ENCODE results near the gene DOCK1. TPM values are rescaled to one million over a fixed set of nuclear protein-coding genes. Genes with fewer than 3 reads are reported as not detected.

Gene DOCK1
- total and polyA plus RNA-seq, 4 donors = 10.9 to 82.6 (median 43.3) TPM

GRCh38 chr10:127068485-127068884 is 163.3 kb downstream of the DOCK1 start:
- Histone ChIP-seq H3K4me3 (ENCODE audit: low read length in 2 of 2) (no peak overlapping the region), H3K27me3 (ENCODE audit: control insufficient read depth in 1 of 2, insufficient read depth in 2 of 2, low read length in 1 of 2) (no peaks in the 10 kb centered on the region), H3K36me3 (ENCODE audit: control insufficient read depth in 1 of 2, insufficient read depth in 2 of 2, low read length in 1 of 2) (peaks cover 6 to 10% of the 10 kb centered on the region in 2 donors), H3K27ac (ENCODE audit: low read depth in 1 of 2, low read length in 2 of 2) (no peak overlapping the region), H3K4me1 (ENCODE audit: control insufficient read depth in 1 of 2, insufficient read depth in 2 of 2, low read length in 2 of 2) (no peaks in the 10 kb centered on the region), H3K9me3 (ENCODE audit: control insufficient read depth, low read length) (no peaks in the 10 kb centered on the region)
- no peak for DNase-seq
- ATAC-seq (ENCODE audit: low FRiP score) = no peak
- intact Hi-C loops (cut with DNase I) = no loop called here

GRCh38 chr10:127069436-127069835 is 164.2 kb downstream of the DOCK1 start:
- DNase-seq (no peak), ATAC-seq (ENCODE audit: low FRiP score) (no peak)
- Histone ChIP-seq H3K4me1 (ENCODE audit: control insufficient read depth in 1 of 2, insufficient read depth in 2 of 2, low read length in 2 of 2) (no peaks in the 10 kb centered on the region), H3K27ac (ENCODE audit: low read depth in 1 of 2, low read length in 2 of 2) (no peak overlapping the region), H3K4me3 (ENCODE audit: low read length in 2 of 2) (no peak overlapping the region), H3K27me3 (ENCODE audit: control insufficient read depth in 1 of 2, insufficient read depth in 2 of 2, low read length in 1 of 2) (no peaks in the 10 kb centered on the region), H3K36me3 (ENCODE audit: control insufficient read depth in 1 of 2, insufficient read depth in 2 of 2, low read length in 1 of 2) (peaks cover 6% of the 10 kb centered on the region in 2 donors), H3K9me3 (ENCODE audit: control insufficient read depth, low read length) (no peaks in the 10 kb centered on the region)
- intact Hi-C loops (cut with DNase I) = no loop called here
- WGBS, 2 donors = 87 to 91% methylated on average over 4 of the region's 4 CpGs

GRCh38 chr10:127071126-127071525 is 165.9 kb downstream of the DOCK1 start:
- no peaks in the 10 kb centered on the region for H3K9me3 ChIP-seq (ENCODE audit: control insufficient read depth, low read length)
- H3K4me3 ChIP-seq (ENCODE audit: low read length in 2 of 2) = no peak overlapping the region
- no peaks in the 10 kb centered on the region for H3K4me1 ChIP-seq (ENCODE audit: control insufficient read depth in 1 of 2, insufficient read depth in 2 of 2, low read length in 2 of 2)
- no peak overlapping the region for H3K27ac ChIP-seq (ENCODE audit: low read depth in 1 of 2, low read length in 2 of 2)
- ATAC-seq (ENCODE audit: low FRiP score) (no peak), DNase-seq (no peak)
- no peaks in the 10 kb centered on the region for H3K27me3 ChIP-seq (ENCODE audit: control insufficient read depth in 1 of 2, insufficient read depth in 2 of 2, low read length in 1 of 2)
- peaks cover 3 to 8% of the 10 kb centered on the region in 2 donors for H3K36me3 ChIP-seq (ENCODE audit: control insufficient read depth in 1 of 2, insufficient read depth in 2 of 2, low read length in 1 of 2)
- intact Hi-C loops (cut with DNase I) = no loop called here
- 68 to 70% methylated on average over 2 of the region's 2 CpGs for WGBS, 2 donors

GRCh38 chr10:127073666-127074065 is 168.4 kb downstream of the DOCK1 start:
- Histone ChIP-seq H3K27ac (ENCODE audit: low read depth in 1 of 2, low read length in 2 of 2) (no peak overlapping the region), H3K27me3 (ENCODE audit: control insufficient read depth in 1 of 2, insufficient read depth in 2 of 2, low read length in 1 of 2) (no peaks in the 10 kb centered on the region), H3K36me3 (ENCODE audit: control insufficient read depth in 1 of 2, insufficient read depth in 2 of 2, low read length in 1 of 2) (peaks cover 3 to 8% of the 10 kb centered on the region in 2 donors), H3K4me1 (ENCODE audit: control insufficient read depth in 1 of 2, insufficient read depth in 2 of 2, low read length in 2 of 2) (no peaks in the 10 kb centered on the region), H3K9me3 (ENCODE audit: control insufficient read depth, low read length) (no peaks in the 10 kb centered on the region), H3K4me3 (ENCODE audit: low read length in 2 of 2) (no peak overlapping the region)
- no peak for ATAC-seq (ENCODE audit: low FRiP score)
- WGBS, 2 donors = 78 to 89% methylated on average over 3 of the region's 3 CpGs
- no peak for DNase-seq
- intact Hi-C loops (cut with DNase I) = no loop called here

- no peak overlapping the region for H3K4me3 ChIP-seq (ENCODE audit: low read length in 2 of 2)
Observed at GRCh38 chr10:127079392-127079791, 174.2 kb downstream of the DOCK1 start.

GRCh38 chr10:127080317-127080716 is 175.1 kb downstream of the DOCK1 start:
- 73 to 79% methylated on average over 4 of the region's 4 CpGs for WGBS, 2 donors
- intact Hi-C loops (cut with DNase I) = no loop called here
- Histone ChIP-seq H3K27ac (ENCODE audit: low read depth in 1 of 2, low read length in 2 of 2) (no peak overlapping the region), H3K36me3 (ENCODE audit: control insufficient read depth in 1 of 2, insufficient read depth in 2 of 2, low read length in 1 of 2) (peaks cover 0 to 3% of the 10 kb centered on the region in 2 donors), H3K9me3 (ENCODE audit: control insufficient read depth, low read length) (no peaks in the 10 kb centered on the region), H3K4me3 (ENCODE audit: low read length in 2 of 2) (no peak overlapping the region), H3K27me3 (ENCODE audit: control insufficient read depth in 1 of 2, insufficient read depth in 2 of 2, low read length in 1 of 2) (no peaks in the 10 kb centered on the region), H3K4me1 (ENCODE audit: control insufficient read depth in 1 of 2, insufficient read depth in 2 of 2, low read length in 2 of 2) (no peaks in the 10 kb centered on the region)
- DNase-seq (no peak), ATAC-seq (ENCODE audit: low FRiP score) (no peak)

More at GRCh38 chr10:127079392-127079791, 174.2 kb downstream of the DOCK1 start:
- Histone ChIP-seq H3K36me3 (ENCODE audit: control insufficient read depth in 1 of 2, insufficient read depth in 2 of 2, low read length in 1 of 2) (peaks cover 0 to 3% of the 10 kb centered on the region in 2 donors), H3K4me1 (ENCODE audit: control insufficient read depth in 1 of 2, insufficient read depth in 2 of 2, low read length in 2 of 2) (no peaks in the 10 kb centered on the region), H3K27me3 (ENCODE audit: control insufficient read depth in 1 of 2, insufficient read depth in 2 of 2, low read length in 1 of 2) (no peaks in the 10 kb centered on the region), H3K27ac (ENCODE audit: low read depth in 1 of 2, low read length in 2 of 2) (no peak overlapping the region), H3K9me3 (ENCODE audit: control insufficient read depth, low read length) (no peaks in the 10 kb centered on the region)
- DNase-seq (no peak), ATAC-seq (ENCODE audit: low FRiP score) (no peak)
- intact Hi-C loops (cut with DNase I) = no loop called here
- WGBS, 2 donors = 95 to 97% methylated on average over 3 of the region's 3 CpGs

- H3K9me3 ChIP-seq (ENCODE audit: control insufficient read depth, low read length) = no peaks in the 10 kb centered on the region
- peaks cover 0 to 3% of the 10 kb centered on the region in 2 donors for H3K36me3 ChIP-seq (ENCODE audit: control insufficient read depth in 1 of 2, insufficient read depth in 2 of 2, low read length in 1 of 2)
- WGBS, 2 donors = 91 to 93% methylated on average over 10 of the region's 10 CpGs
- no peak overlapping the region for H3K4me3 ChIP-seq (ENCODE audit: low read length in 2 of 2)
- H3K27ac ChIP-seq (ENCODE audit: low read depth in 1 of 2, low read length in 2 of 2) = no peak overlapping the region
- no peaks in the 10 kb centered on the region for H3K27me3 ChIP-seq (ENCODE audit: control insufficient read depth in 1 of 2, insufficient read depth in 2 of 2, low read length in 1 of 2)
- ATAC-seq (ENCODE audit: low FRiP score) (no peak), DNase-seq (no peak)
- H3K4me1 ChIP-seq (ENCODE audit: control insufficient read depth in 1 of 2, insufficient read depth in 2 of 2, low read length in 2 of 2) = no peaks in the 10 kb centered on the region
- intact Hi-C loops (cut with DNase I) = no loop called here
Observed at GRCh38 chr10:127081851-127082345, 176.7 kb downstream of the DOCK1 start.

- DNase-seq (no peak), ATAC-seq (ENCODE audit: low FRiP score) (no peak)
- Histone ChIP-seq H3K27ac (ENCODE audit: low read depth in 1 of 2, low read length in 2 of 2) (no peak overlapping the region), H3K27me3 (ENCODE audit: control insufficient read depth in 1 of 2, insufficient read depth in 2 of 2, low read length in 1 of 2) (no peaks in the 10 kb centered on the region), H3K4me3 (ENCODE audit: low read length in 2 of 2) (no peak overlapping the region), H3K4me1 (ENCODE audit: control insufficient read depth in 1 of 2, insufficient read depth in 2 of 2, low read length in 2 of 2) (no peaks in the 10 kb centered on the region), H3K36me3 (ENCODE audit: control insufficient read depth in 1 of 2, insufficient read depth in 2 of 2, low read length in 1 of 2) (peaks cover 0 to 3% of the 10 kb centered on the region in 2 donors), H3K9me3 (ENCODE audit: control insufficient read depth, low read length) (no peaks in the 10 kb centered on the region)
- WGBS, 2 donors = 96 to 98% methylated on average over 4 of the region's 4 CpGs
- intact Hi-C loops (cut with DNase I) = no loop called here
Observed at GRCh38 chr10:127082651-127083050, 177.4 kb downstream of the DOCK1 start.

- 89 to 90% methylated on average over 5 of the region's 5 CpGs for WGBS, 2 donors
- DNase-seq (no peak), ATAC-seq (ENCODE audit: low FRiP score) (no peak)
- no peaks in the 10 kb centered on the region for H3K4me1 ChIP-seq (ENCODE audit: control insufficient read depth in 1 of 2, insufficient read depth in 2 of 2, low read length in 2 of 2)
- no peak overlapping the region for H3K4me3 ChIP-seq (ENCODE audit: low read length in 2 of 2)
- peaks cover 0 to 3% of the 10 kb centered on the region in 2 donors for H3K36me3 ChIP-seq (ENCODE audit: control insufficient read depth in 1 of 2, insufficient read depth in 2 of 2, low read length in 1 of 2)
- H3K27me3 ChIP-seq (ENCODE audit: control insufficient read depth in 1 of 2, insufficient read depth in 2 of 2, low read length in 1 of 2) = no peaks in the 10 kb centered on the region
- no peak overlapping the region for H3K27ac ChIP-seq (ENCODE audit: low read depth in 1 of 2, low read length in 2 of 2)
- intact Hi-C loops (cut with DNase I) = no loop called here
- H3K9me3 ChIP-seq (ENCODE audit: control insufficient read depth, low read length) = no peaks in the 10 kb centered on the region
Observed at GRCh38 chr10:127085957-127086356, 180.7 kb downstream of the DOCK1 start.
